WTC11 (cell line): ENCODE measurements around the gene PRRG2. TPM values are rescaled to one million over a fixed set of nuclear protein-coding genes. Genes with fewer than 3 reads are reported as not detected.
A peak's percentile ranks its signal among the peaks of the same experiment; 100 is the strongest.

Source experiments
- ATAC-seq: fragments of 200-7000 bp; cut with Tn5 transposase; 2 replicates; pipeline ENCODE4 v1.10.0; 2021; ENCODE audit warnings: mild to moderate bottlenecking, moderate library complexity
- CTCF ChIA-PET: fragments of 300-600 bp; sonication (Branson Sonifier 250); formaldehyde crosslinking; loops from one replicate; lab custom pipeline; 2021; ENCODE audit warnings: antibody characterized with exemption; lab: Charles Lee
- POLR2A ChIA-PET: fragments of 350-600 bp; sonication (Branson Sonifier 250); formaldehyde crosslinking; loops from one replicate; lab custom pipeline; 2021; ENCODE audit warnings: antibody characterized with exemption; lab: Charles Lee
- DNase-seq: peaks from one replicate; pipeline ENCODE4 v3.0.0; 2021; ENCODE audit warnings: low spot score
- H3K27ac Mint-ChIP-seq: 2 replicates; pipeline ENCODE4 v1.8.0; 2021; ENCODE audit warnings: mixed read lengths
- H3K27me3 Mint-ChIP-seq: 2 replicates; pipeline ENCODE4 v1.8.0; 2021; ENCODE audit warnings: low read depth, mild to moderate bottlenecking, moderate library complexity, mixed read lengths
- H3K36me3 Mint-ChIP-seq: 2 replicates; pipeline ENCODE4 v1.8.0; 2021; ENCODE audit warnings: mixed read lengths
- H3K4me1 Mint-ChIP-seq: 2 replicates; pipeline ENCODE4 v1.8.0; 2022; ENCODE audit warnings: mixed read lengths
- H3K4me3 Mint-ChIP-seq: 2 replicates; pipeline ENCODE4 v1.8.0; 2021; ENCODE audit warnings: mild to moderate bottlenecking, moderate library complexity, mixed read lengths
- H3K9me3 Mint-ChIP-seq: 2 replicates; pipeline ENCODE4 v1.8.0; 2021; ENCODE audit warnings: mixed read lengths
- AR ChIP-seq: fragments of 250-450 bp; sonication (Bioruptor Pico); IDR thresholded peaks from 2 replicates; pipeline ENCODE4 v1.9.0; 2021; ENCODE audit warnings: mild to moderate bottlenecking
- CDX4 ChIP-seq: fragments of 250-450 bp; sonication (Bioruptor Pico); IDR thresholded peaks from 2 replicates; pipeline ENCODE4 v1.9.0; 2021; ENCODE audit warnings: moderate library complexity, mild to moderate bottlenecking, inconsistent platforms, borderline replicate concordance
- CTCF ChIP-seq: fragments of 200-600 bp; IDR thresholded peaks from 2 replicates; pipeline ENCODE4 v1.8.0; 2022; ENCODE audit warnings: antibody characterized with exemption
- E2F1 ChIP-seq: sonication (generic); formaldehyde crosslinking; IDR thresholded peaks from 2 replicates; pipeline ENCODE4 v1.8.0; 2022; ENCODE audit warnings: mild to moderate bottlenecking, missing genetic modification reagents
- ETV6 ChIP-seq: sonication (generic); formaldehyde crosslinking; IDR thresholded peaks from 2 replicates; pipeline ENCODE4 v1.8.1; 2022; ENCODE audit warnings: mild to moderate bottlenecking, missing genetic modification reagents
- KAT7 ChIP-seq: sonication (generic); formaldehyde crosslinking; IDR thresholded peaks from 2 replicates; pipeline ENCODE4 v1.8.1; 2023; ENCODE audit warnings: missing genetic modification reagents, mild to moderate bottlenecking, borderline replicate concordance
- MAX ChIP-seq: sonication (generic); formaldehyde crosslinking; IDR thresholded peaks from 2 replicates; pipeline ENCODE4 v1.8.0; 2022; ENCODE audit warnings: mild to moderate bottlenecking, missing genetic modification reagents
- NFE2L1 ChIP-seq: sonication (generic); formaldehyde crosslinking; IDR thresholded peaks from 2 replicates; pipeline ENCODE4 v1.8.1; 2023; ENCODE audit warnings: missing genetic modification reagents
- NR2C2 ChIP-seq: sonication (generic); formaldehyde crosslinking; IDR thresholded peaks from 2 replicates; pipeline ENCODE4 v1.8.0; 2022; ENCODE audit warnings: mild to moderate bottlenecking, missing genetic modification reagents
- SP1 ChIP-seq: sonication (generic); formaldehyde crosslinking; conservative IDR thresholded peaks from 2 replicates; pipeline ENCODE4 v1.8.1; 2022; ENCODE audit warnings: missing genetic modification reagents
- STAT6 ChIP-seq: sonication (generic); formaldehyde crosslinking; conservative IDR thresholded peaks from 2 replicates; pipeline ENCODE4 v1.8.1; 2023; ENCODE audit warnings: mild to moderate bottlenecking, low read depth, missing genetic modification reagents, moderate library complexity
- USF1 ChIP-seq: sonication (generic); formaldehyde crosslinking; IDR thresholded peaks from 2 replicates; pipeline ENCODE4 v1.8.0; 2022; ENCODE audit warnings: mild to moderate bottlenecking, missing genetic modification reagents
- ZBTB21 ChIP-seq: sonication (generic); formaldehyde crosslinking; IDR thresholded peaks from 2 replicates; pipeline ENCODE4 v1.8.1; 2023; ENCODE audit warnings: mild to moderate bottlenecking, missing genetic modification reagents, borderline replicate concordance
- ZNF263 ChIP-seq: sonication (generic); formaldehyde crosslinking; IDR thresholded peaks from 2 replicates; pipeline ENCODE4 v1.8.1; 2022; ENCODE audit warnings: low read depth, mild to moderate bottlenecking, moderate library complexity, missing genetic modification reagents
- ZNF423 ChIP-seq: fragments of 250-450 bp; sonication (Bioruptor Pico); IDR thresholded peaks from 2 replicates; pipeline ENCODE4 v2.1.2; 2022; ENCODE audit warnings: mild to moderate bottlenecking, moderate library complexity
- ZNF671 ChIP-seq: fragments of 250-450 bp; sonication (Bioruptor Pico); IDR thresholded peaks from 2 replicates; pipeline ENCODE4 v1.8.0; 2021; ENCODE audit warnings: mild to moderate bottlenecking
- total RNA-seq: library from RNA; stranded (reverse); gene quantifications from 3 replicates; pipeline ENCODE4 v1.2.3, GENCODE V29; 2021
- TF ChIP-seq, protein P1 (sequence below): sonication (generic); formaldehyde crosslinking; IDR thresholded peaks from 2 replicates; pipeline ENCODE4 v1.8.1; 2022; ENCODE audit warnings: mild to moderate bottlenecking, missing genetic modification reagents, moderate library complexity, borderline replicate concordance
- TF ChIP-seq, protein P2 (sequence below): sonication (generic); formaldehyde crosslinking; IDR thresholded peaks from 2 replicates; pipeline ENCODE4 v1.8.1; 2023; ENCODE audit warnings: mild to moderate bottlenecking, missing genetic modification reagents

Gene PRRG2
- total RNA-seq, 1 experiment from 2014 or later = 5.9 TPM

GRCh38 chr19:49554701-49555181, 26.4 kb upstream of the PRRG2 start (continued):
- TF ChIP-seq ZBTB21 (CRISPR knock-in tag) (no peak), ZNF263 (CRISPR knock-in tag) (no peak)
- TF ChIP-seq, protein P1, sequence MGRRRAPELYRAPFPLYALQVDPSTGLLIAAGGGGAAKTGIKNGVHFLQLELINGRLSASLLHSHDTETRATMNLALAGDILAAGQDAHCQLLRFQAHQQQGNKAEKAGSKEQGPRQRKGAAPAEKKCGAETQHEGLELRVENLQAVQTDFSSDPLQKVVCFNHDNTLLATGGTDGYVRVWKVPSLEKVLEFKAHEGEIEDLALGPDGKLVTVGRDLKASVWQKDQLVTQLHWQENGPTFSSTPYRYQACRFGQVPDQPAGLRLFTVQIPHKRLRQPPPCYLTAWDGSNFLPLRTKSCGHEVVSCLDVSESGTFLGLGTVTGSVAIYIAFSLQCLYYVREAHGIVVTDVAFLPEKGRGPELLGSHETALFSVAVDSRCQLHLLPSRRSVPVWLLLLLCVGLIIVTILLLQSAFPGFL (CRISPR knock-in tag) = no peak

DNA sequence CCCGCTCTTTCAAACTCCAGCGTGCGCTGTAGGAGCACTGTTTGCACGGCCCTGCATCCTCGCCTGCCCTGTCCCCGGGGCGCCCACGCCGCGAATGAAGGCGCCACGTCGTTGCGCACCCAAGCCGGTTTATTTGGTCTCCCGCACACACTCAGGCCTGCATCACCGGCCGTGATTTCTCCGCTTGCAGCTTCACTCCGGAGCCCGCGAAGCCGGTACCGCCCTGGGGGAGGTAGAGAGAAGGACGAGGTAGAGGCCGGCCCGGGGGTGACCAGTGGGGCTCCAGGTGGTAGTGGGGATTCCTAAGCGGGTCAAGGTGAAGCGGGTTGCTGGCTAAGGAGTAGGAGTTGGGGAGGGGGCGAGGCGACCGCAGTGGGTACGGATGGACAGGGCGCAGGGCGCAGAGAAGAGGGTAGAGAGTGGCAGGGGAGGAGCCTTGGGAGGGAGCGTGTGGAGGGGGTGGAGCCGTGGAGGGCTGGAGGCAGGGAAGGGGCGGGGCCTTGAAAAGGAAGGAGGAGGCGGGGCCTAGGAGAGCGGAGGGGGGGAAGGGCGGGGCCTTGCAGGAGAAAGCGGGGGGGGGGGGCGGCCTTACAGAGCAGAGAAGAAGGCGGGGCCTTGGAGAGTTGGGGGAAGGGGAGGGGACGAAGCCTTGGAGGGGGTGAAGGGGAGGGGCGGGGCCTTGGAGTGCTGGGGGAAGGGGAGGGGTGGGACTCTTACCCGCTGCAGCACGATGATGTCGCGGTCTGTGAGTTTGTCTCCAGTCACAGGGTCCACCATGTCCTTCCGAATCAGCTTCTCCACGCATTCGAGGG, 25.3 kb upstream of the PRRG2 start:
- Mint-ChIP-seq H3K4me1 (peaks cover 21% of the 10 kb centered on the region), H3K9me3 (no peaks in the 10 kb centered on the region), H3K36me3 (peaks cover 28% of the 10 kb centered on the region), H3K27ac (peak overlapping the region; percentile 89), H3K4me3 (peak overlapping the region; percentile 70), H3K27me3 (no peaks in the 10 kb centered on the region)
- ChIA-PET CTCF (interaction anchor here (1.1 to 7.6 kb wide), 4 partner anchors 9 to 80 kb away, joined by 3 to 95 read pairs (median 5); no protein-coding TSS in a partner anchor), POLR2A (interaction anchor here (0.7 to 1.1 kb wide), 2 partner anchors 9 to 60 kb away, joined by 4 to 6 read pairs; partner anchors contain the start of gene RPS11)
- peak; percentile 95 for DNase-seq
- ATAC-seq = peak; percentile 79
- TF ChIP-seq NR2C2 (CRISPR knock-in tag) (no peak), ZNF671 (CRISPR knock-in tag) (no peak), ZNF263 (CRISPR knock-in tag) (no peak), CTCF (no peak), AR (CRISPR knock-in tag) (no peak), MAX (CRISPR knock-in tag) (no peak), STAT6 (CRISPR knock-in tag) (no peak), USF1 (no peak), E2F1 (no peak), KAT7 (no peak), CDX4 (no peak), ETV6 (CRISPR knock-in tag) (no peak), NFE2L1 (CRISPR knock-in tag) (no peak), SP1 (peak; percentile 34; the same call in 1 of the 2 replicates), ZNF423 (no peak)
- TF ChIP-seq, protein P2, sequence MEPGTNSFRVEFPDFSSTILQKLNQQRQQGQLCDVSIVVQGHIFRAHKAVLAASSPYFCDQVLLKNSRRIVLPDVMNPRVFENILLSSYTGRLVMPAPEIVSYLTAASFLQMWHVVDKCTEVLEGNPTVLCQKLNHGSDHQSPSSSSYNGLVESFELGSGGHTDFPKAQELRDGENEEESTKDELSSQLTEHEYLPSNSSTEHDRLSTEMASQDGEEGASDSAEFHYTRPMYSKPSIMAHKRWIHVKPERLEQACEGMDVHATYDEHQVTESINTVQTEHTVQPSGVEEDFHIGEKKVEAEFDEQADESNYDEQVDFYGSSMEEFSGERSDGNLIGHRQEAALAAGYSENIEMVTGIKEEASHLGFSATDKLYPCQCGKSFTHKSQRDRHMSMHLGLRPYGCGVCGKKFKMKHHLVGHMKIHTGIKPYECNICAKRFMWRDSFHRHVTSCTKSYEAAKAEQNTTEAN = 0 out of 2 replicates have a peak, but pooled peaks have one; percentile 0
